Bronchial epithelial cell (primary cell): Measurements from ENCODE around the gene HSH2D. TPM values are rescaled to one million over a fixed set of nuclear protein-coding genes. Genes with fewer than 3 reads are reported as not detected.

ENCODE experiments used
- DNase-seq: peaks from one replicate; pipeline ENCODE4 v3.0.0-alpha.2; 2010; ENCODE audit warnings: low read depth
- FAIRE-seq: peaks from 2 replicates; lab custom pipeline; 2011; peaks lifted over from hg19 to GRCh38; lab: Jason Lieb, UNC
- H3K27me3 ChIP-seq: 2 replicates; pipeline ENCODE4 v1.5.1; 2011; ENCODE audit warnings: low read length; ENCODE audit not compliant: control insufficient read depth, insufficient read depth
- H3K36me3 ChIP-seq: 2 replicates; pipeline ENCODE4 v1.5.1; 2011; ENCODE audit warnings: low read length; ENCODE audit not compliant: control insufficient read depth, insufficient read depth
- H3K4me3 ChIP-seq: 2 replicates; pipeline ENCODE4 v1.5.1; 2011; ENCODE audit warnings: mild to moderate bottlenecking, low read depth, low read length, control low read depth
- CTCF ChIP-seq: IDR thresholded peaks from 2 replicates; pipeline ENCODE4 v1.5.1; 2011; ENCODE audit warnings: mild to moderate bottlenecking, moderate library complexity, low read length, control low read depth, inconsistent platforms; ENCODE audit not compliant: insufficient read depth, severe bottlenecking
- total RNA-seq: library from RNA; depleted of rRNA; stranded (reverse); fragments of >200 nt; gene quantifications from 2 replicates; pipeline ENCODE4 v1.2.1, GENCODE V29; 2014

HSH2D gene
- total RNA-seq, 1 donor from 2014 or later = 0.26 TPM

- Histone ChIP-seq H3K27me3 (no peaks in the 10 kb centered on the region), H3K4me3 (no peak overlapping the region), H3K36me3 (no peaks in the 10 kb centered on the region)
- TF ChIP-seq CTCF = no peak
- DNase-seq (peak; percentile 63), FAIRE-seq (no peak)
These were observed 37.1 kb downstream of the HSH2D start for GRCh38 chr19:16180611-16181010.

- Histone ChIP-seq H3K4me3 (peak overlapping the region; percentile 98), H3K27me3 (no peaks in the 10 kb centered on the region), H3K36me3 (peaks cover 8% of the 10 kb centered on the region)
- no peak for DNase-seq
- FAIRE-seq = no peak
- TF ChIP-seq CTCF = no peak
These were observed 41.2 kb downstream of the HSH2D start for GRCh38 chr19:16184665-16185122.

- peaks cover 10% of the 10 kb centered on the region for H3K36me3 ChIP-seq
These were observed 41.8 kb downstream of the HSH2D start, which contains the start of gene FAM32A for GRCh38 chr19:16185123-16185767. Gene FAM32A (plus strand): TSS chr19:16185410. CDS start chr19:16185443, 33 bp downstream.

GRCh38 chr19:16185768-16186123, 42.3 kb downstream of the HSH2D start:
- H3K27me3 ChIP-seq = no peaks in the 10 kb centered on the region
- peak; percentile 61 for TF ChIP-seq CTCF
- DNase-seq (peak; percentile 20), FAIRE-seq (no peak)
- H3K36me3 ChIP-seq = peaks cover 14% of the 10 kb centered on the region
- peak overlapping the region; percentile 98 for H3K4me3 ChIP-seq

More at GRCh38 chr19:16185123-16185767, 41.8 kb downstream of the HSH2D start, which contains the start of gene FAM32A:
- peak; percentile 23 for TF ChIP-seq CTCF
- Histone ChIP-seq H3K27me3 (no peaks in the 10 kb centered on the region), H3K4me3 (peak within 1 kb of the TSS; percentile 98)
- FAIRE-seq = peak; percentile 76
- peak; percentile 96 for DNase-seq

- TF ChIP-seq CTCF = no peak
- Histone ChIP-seq H3K27me3 (no peaks in the 10 kb centered on the region), H3K4me3 (no peak overlapping the region), H3K36me3 (peaks cover 22% of the 10 kb centered on the region)
- FAIRE-seq = no peak
- DNase-seq = no peak
These were observed 45.0 kb downstream of the HSH2D start for GRCh38 chr19:16188521-16188920.
